ENCODE measurements around the gene GPR171. TPM values are rescaled to one million over a fixed set of nuclear protein-coding genes. Genes with fewer than 3 reads are reported as not detected.

The GPR171 gene
- total RNA-seq, 1 experiment from 2014 or later, result not detected

GRCh38 chr3:151227266-151227806 is 24.3 kb upstream of the GPR171 start:
- H3K27ac ChIP-seq (ENCODE audit: low read length), result no peak overlapping the region
- intact Hi-C loops (cut with micrococcal nuclease), result loop anchor here (1.0 to 10.0 kb wide), 5 partner anchors 56 to 687 kb away; no protein-coding TSS in a partner anchor
- ChIA-PET CTCF (interaction anchor here (0.5 to 0.7 kb wide), 3 partner anchors 13 to 235 kb away, joined by 3 to 5 read pairs (median 3); no protein-coding TSS in a partner anchor), POLR2A (ENCODE audit: unreplicated experiment) (no interaction called here)
- H3K9ac ChIP-seq (ENCODE audit: low read length), result no peak overlapping the region
- no peaks in the 10 kb centered on the region for H3K9me3 ChIP-seq (ENCODE audit: low read length)
- no peaks in the 10 kb centered on the region for H3F3A ChIP-seq (ENCODE audit: low read length, unreplicated experiment)
- peak overlapping the region; percentile 60 for H3K4me2 ChIP-seq (ENCODE audit: low read length)
- no peaks in the 10 kb centered on the region for H3K79me2 ChIP-seq (ENCODE audit: low read length)
- no peaks in the 10 kb centered on the region for H4K20me1 ChIP-seq (ENCODE audit: low read length)
- H3K4me3 ChIP-seq (ENCODE audit: low read length), result no peak overlapping the region
- no peaks in the 10 kb centered on the region for H3K27me3 ChIP-seq (ENCODE audit: low read length)
- TF ChIP-seq EZH2phosphoT487 (IDR thresholded peaks at IDR 0.05; ENCODE audit: borderline replicate concordance, low read length) (no peak), CTCF (conservative IDR thresholded peaks at IDR 0.05; ENCODE audit: low read depth, low read length) (no peak), EZH2 (IDR thresholded peaks at IDR 0.05; ENCODE audit: low read length, unreplicated experiment) (no peak)
- ATAC-seq (no peak), DNase-seq (no peak)
- H2AFZ ChIP-seq (ENCODE audit: low read length), result no peak overlapping the region
- BruUV-seq (replicated peaks), result no TSS peak
- H3K9me2 ChIP-seq (replicated peaks; ENCODE audit: low read length), result no peaks in the 10 kb centered on the region
- H3K4me1 ChIP-seq (ENCODE audit: insufficient read depth, low read length), result peaks cover 31% of the 10 kb centered on the region
- H3K36me3 ChIP-seq (ENCODE audit: low read depth, low read length), result no peaks in the 10 kb centered on the region

- no peak for TF ChIP-seq EZH2 (IDR thresholded peaks at IDR 0.05; ENCODE audit: low read length, unreplicated experiment)
- TF ChIP-seq CTCF (conservative IDR thresholded peaks at IDR 0.05; ENCODE audit: low read depth, low read length), result no peak
- TF ChIP-seq EZH2phosphoT487 (IDR thresholded peaks at IDR 0.05; ENCODE audit: borderline replicate concordance, low read length), result no peak
- H3K4me2 ChIP-seq (ENCODE audit: low read length), result no peak overlapping the region
These were observed 23.8 kb upstream of the GPR171 start for GRCh38 chr3:151226825-151227224.

GRCh38 chr3:151226088-151226563 is 23.1 kb upstream of the GPR171 start:
- Histone ChIP-seq H4K20me1 (ENCODE audit: low read length) (no peaks in the 10 kb centered on the region), H2AFZ (ENCODE audit: low read length) (no peak overlapping the region), H3K27ac (ENCODE audit: low read length) (no peak overlapping the region), H3K36me3 (ENCODE audit: low read depth, low read length) (no peaks in the 10 kb centered on the region), H3K9ac (ENCODE audit: low read length) (no peak overlapping the region), H3K79me2 (ENCODE audit: low read length) (no peaks in the 10 kb centered on the region), H3K9me2 (replicated peaks; ENCODE audit: low read length) (no peaks in the 10 kb centered on the region), H3K4me2 (ENCODE audit: low read length) (peak overlapping the region; percentile 21; the same call in 1 of the 2 replicates), H3K9me3 (ENCODE audit: low read length) (no peaks in the 10 kb centered on the region), H3K4me3 (ENCODE audit: low read length) (no peak overlapping the region), H3K4me1 (ENCODE audit: insufficient read depth, low read length) (peaks cover 31% of the 10 kb centered on the region), H3F3A (ENCODE audit: low read length, unreplicated experiment) (no peaks in the 10 kb centered on the region), H3K27me3 (ENCODE audit: low read length) (no peaks in the 10 kb centered on the region)
- intact Hi-C loops (cut with micrococcal nuclease), result loop anchor here (2.0 to 10.0 kb wide), 3 partner anchors 206 to 689 kb away; no protein-coding TSS in a partner anchor
- no TSS peak for BruUV-seq (replicated peaks)
- DNase-seq, result peak; percentile 86
- CTCF ChIA-PET, result no interaction called here
- TF ChIP-seq EZH2phosphoT487 (IDR thresholded peaks at IDR 0.05; ENCODE audit: borderline replicate concordance, low read length) (no peak), CTCF (conservative IDR thresholded peaks at IDR 0.05; ENCODE audit: low read depth, low read length) (no peak), EZH2 (IDR thresholded peaks at IDR 0.05; ENCODE audit: low read length, unreplicated experiment) (no peak)
- POLR2A ChIA-PET (ENCODE audit: unreplicated experiment), result no interaction called here
- peak; percentile 23 for ATAC-seq

More at GRCh38 chr3:151226825-151227224, 23.8 kb upstream of the GPR171 start:
- DNase-seq (no peak), ATAC-seq (no peak)
- ChIA-PET CTCF (interaction anchor here (0.5 kb wide), 1 partner anchor 234 kb away, joined by 3 read pairs; no protein-coding TSS in a partner anchor), POLR2A (ENCODE audit: unreplicated experiment) (no interaction called here)
- Histone ChIP-seq H3K27ac (ENCODE audit: low read length) (0 out of 2 replicates have a peak overlapping the region, but pooled peaks have one; percentile 2), H3K79me2 (ENCODE audit: low read length) (no peaks in the 10 kb centered on the region), H2AFZ (ENCODE audit: low read length) (no peak overlapping the region), H4K20me1 (ENCODE audit: low read length) (no peaks in the 10 kb centered on the region), H3K27me3 (ENCODE audit: low read length) (no peaks in the 10 kb centered on the region), H3F3A (ENCODE audit: low read length, unreplicated experiment) (no peaks in the 10 kb centered on the region), H3K4me1 (ENCODE audit: insufficient read depth, low read length) (peaks cover 31% of the 10 kb centered on the region), H3K36me3 (ENCODE audit: low read depth, low read length) (no peaks in the 10 kb centered on the region), H3K9me2 (replicated peaks; ENCODE audit: low read length) (no peaks in the 10 kb centered on the region), H3K9me3 (ENCODE audit: low read length) (no peaks in the 10 kb centered on the region), H3K4me3 (ENCODE audit: low read length) (no peak overlapping the region), H3K9ac (ENCODE audit: low read length) (no peak overlapping the region)
- no TSS peak for BruUV-seq (replicated peaks)
- intact Hi-C loops (cut with micrococcal nuclease), result loop anchor here (1.0 to 10.0 kb wide), 5 partner anchors 56 to 688 kb away; no protein-coding TSS in a partner anchor
